HG03575 (cell line): ENCODE results near the gene RWDD1.
"Not testable (repeated sequence)": the region's sequence is repeated elsewhere in the genome, so short reads cannot be mapped to it uniquely, and the experiment has no call there.

Experiments used
- ATAC-seq: cut with Tn5 transposase; IDR thresholded peaks from one replicate; pipeline ENCODE4 v1.9.1; 2021; ENCODE audit not compliant: unreplicated experiment, insufficient number of reproducible peaks, low FRiP score; ENCODE audit errors: extremely low read depth

RWDD1 gene

GRCh38 chr6:116586738-116587137 lies 15.4 kb downstream of the RWDD1 start:
- no peak for ATAC-seq

- no peak for ATAC-seq
These were observed 23.9 kb downstream of the RWDD1 start for GRCh38 chr6:116595247-116595646.

GRCh38 chr6:116596815-116597214 lies 25.5 kb downstream of the RWDD1 start:
- ATAC-seq = no peak

GRCh38 chr6:116603916-116604315 lies 32.6 kb downstream of the RWDD1 start:
- ATAC-seq = not testable (repeated sequence)

GRCh38 chr6:116604868-116605267 lies 33.6 kb downstream of the RWDD1 start:
- not testable (repeated sequence) for ATAC-seq

GRCh38 chr6:116605935-116606334 lies 34.6 kb downstream of the RWDD1 start:
- no peak for ATAC-seq

GRCh38 chr6:116611056-116611455 lies 39.8 kb downstream of the RWDD1 start:
- ATAC-seq = no peak

- peak; percentile 98 for ATAC-seq
These were observed 44.8 kb downstream of the RWDD1 start, which contains the start of gene RSPH4A for GRCh38 chr6:116615937-116616736. TSS of gene RSPH4A (plus strand) at chr6:116616479. CDS start at chr6:116616624, 145 bp downstream.

GRCh38 chr6:116616737-116617053 lies 45.4 kb downstream of the RWDD1 start:
- no peak for ATAC-seq

GRCh38 chr6:116624036-116624805 lies 52.9 kb downstream of the RWDD1 start:
- no peak for ATAC-seq

- ATAC-seq = no peak
These were observed 54.6 kb downstream of the RWDD1 start for GRCh38 chr6:116625872-116626271.

- no peak for ATAC-seq
These were observed 58.3 kb downstream of the RWDD1 start for GRCh38 chr6:116629563-116629981.

- ATAC-seq = no peak
These were observed 60.2 kb downstream of the RWDD1 start for GRCh38 chr6:116631379-116631990.

- ATAC-seq = no peak
These were observed 62.4 kb downstream of the RWDD1 start for GRCh38 chr6:116633685-116634084.
